ENCODE results near the gene CCNC. TPM values are rescaled to one million over a fixed set of nuclear protein-coding genes. Genes with fewer than 3 reads are reported as not detected.

The CCNC gene
- total and polyA plus RNA-seq, 2 of the 13 experiments (the other 11 are each of a cell fraction or from before 2014, with no cell fraction given) = 69.6 to 141 TPM

DNA sequence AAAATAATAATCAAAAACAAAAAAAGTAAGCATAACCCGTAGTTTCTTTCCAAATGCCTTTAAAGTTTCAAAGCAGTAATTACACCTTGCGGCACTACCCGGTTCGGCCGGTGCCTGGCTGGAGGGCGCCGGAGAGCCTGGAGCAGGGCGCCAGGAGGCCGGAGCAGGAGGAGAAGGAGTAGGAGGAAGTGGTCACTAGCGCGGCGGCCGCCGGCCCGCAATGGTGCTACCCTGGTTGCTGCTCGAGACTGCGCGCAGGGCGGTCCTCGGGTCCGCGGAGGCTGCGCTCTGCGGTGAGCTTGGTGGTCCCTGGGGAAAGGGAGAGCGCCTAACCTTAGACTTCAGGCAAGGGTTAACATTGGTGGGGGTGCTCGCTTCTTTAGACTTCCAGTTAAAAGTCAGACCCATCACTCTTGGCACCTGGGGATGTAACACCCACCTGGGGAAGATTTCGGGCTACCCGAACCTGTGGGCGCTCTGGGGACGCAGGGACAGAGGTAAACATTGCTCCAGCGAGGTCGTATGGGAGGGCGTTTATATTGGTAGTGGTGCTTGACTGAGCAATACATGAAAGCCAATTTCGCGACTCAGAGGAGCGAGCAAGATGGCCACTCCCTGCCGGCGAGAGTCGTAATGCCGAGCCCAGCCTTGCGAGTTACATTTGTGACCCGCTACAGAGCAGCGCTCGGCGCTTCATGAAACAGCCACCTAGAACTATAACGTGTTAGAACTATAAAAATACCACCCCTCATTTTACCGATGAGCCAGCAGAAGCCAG, 47.4 kb downstream of the CCNC start (continued):
- peak; percentile 15; the same call in 1 of the 2 replicates for TF ChIP-seq ARHGAP35 (CRISPR knock-in tag; IDR thresholded peaks at IDR 0.05; ENCODE audit: borderline replicate concordance)
- peak; percentile 84; the same call in 1 of the 2 replicates for TF ChIP-seq KDM5B (CRISPR knock-in tag; IDR thresholded peaks at IDR 0.05; ENCODE audit: borderline replicate concordance)
- 0 out of 2 replicates have a peak, but pooled peaks have one; percentile 68 for TF ChIP-seq AHR (CRISPR knock-in tag; IDR thresholded peaks at IDR 0.05)
- TF ChIP-seq, protein P1, sequence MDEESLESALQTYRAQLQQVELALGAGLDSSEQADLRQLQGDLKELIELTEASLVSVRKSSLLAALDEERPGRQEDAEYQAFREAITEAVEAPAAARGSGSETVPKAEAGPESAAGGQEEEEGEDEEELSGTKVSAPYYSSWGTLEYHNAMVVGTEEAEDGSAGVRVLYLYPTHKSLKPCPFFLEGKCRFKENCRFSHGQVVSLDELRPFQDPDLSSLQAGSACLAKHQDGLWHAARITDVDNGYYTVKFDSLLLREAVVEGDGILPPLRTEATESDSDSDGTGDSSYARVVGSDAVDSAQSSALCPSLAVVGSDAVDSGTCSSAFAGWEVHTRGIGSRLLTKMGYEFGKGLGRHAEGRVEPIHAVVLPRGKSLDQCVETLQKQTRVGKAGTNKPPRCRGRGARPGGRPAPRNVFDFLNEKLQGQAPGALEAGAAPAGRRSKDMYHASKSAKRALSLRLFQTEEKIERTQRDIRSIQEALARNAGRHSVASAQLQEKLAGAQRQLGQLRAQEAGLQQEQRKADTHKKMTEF (CRISPR knock-in tag; IDR thresholded peaks at IDR 0.05) = peak; percentile 83
- peak; percentile 68 for TF ChIP-seq CTCF (CRISPR knock-in tag; IDR thresholded peaks at IDR 0.05)
- TF ChIP-seq KMT2B (CRISPR knock-in tag; IDR thresholded peaks at IDR 0.05) = peak; percentile 80
- peak; percentile 72 for TF ChIP-seq ZFY (CRISPR knock-in tag; IDR thresholded peaks at IDR 0.05)
- peak; percentile 74 for TF ChIP-seq ZFX (CRISPR knock-in tag; IDR thresholded peaks at IDR 0.05; ENCODE audit: low read depth)
- TF ChIP-seq, protein P2, sequence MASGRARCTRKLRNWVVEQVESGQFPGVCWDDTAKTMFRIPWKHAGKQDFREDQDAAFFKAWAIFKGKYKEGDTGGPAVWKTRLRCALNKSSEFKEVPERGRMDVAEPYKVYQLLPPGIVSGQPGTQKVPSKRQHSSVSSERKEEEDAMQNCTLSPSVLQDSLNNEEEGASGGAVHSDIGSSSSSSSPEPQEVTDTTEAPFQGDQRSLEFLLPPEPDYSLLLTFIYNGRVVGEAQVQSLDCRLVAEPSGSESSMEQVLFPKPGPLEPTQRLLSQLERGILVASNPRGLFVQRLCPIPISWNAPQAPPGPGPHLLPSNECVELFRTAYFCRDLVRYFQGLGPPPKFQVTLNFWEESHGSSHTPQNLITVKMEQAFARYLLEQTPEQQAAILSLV (CRISPR knock-in tag; IDR thresholded peaks at IDR 0.05; ENCODE audit: borderline replicate concordance) = 0 out of 2 replicates have a peak, but pooled peaks have one; percentile 55
- peak; percentile 87 for TF ChIP-seq YY1 (IDR thresholded peaks at IDR 0.05; ENCODE audit: insufficient read depth, insufficient replicate concordance, low read depth, low read length)
- TF ChIP-seq HDAC1 (CRISPR knock-in tag; IDR thresholded peaks at IDR 0.05) = peak; percentile 63; the same call in 1 of the 2 replicates
- TF ChIP-seq TEAD3 (CRISPR knock-in tag; optimal IDR thresholded peaks at IDR 0.05; ENCODE audit: borderline replicate concordance) = peak; percentile 41
- TF ChIP-seq SOX13 (IDR thresholded peaks at IDR 0.05) = no peak
- TF ChIP-seq SOX13 (CRISPR knock-in tag; conservative IDR thresholded peaks at IDR 0.05 in 1 of 2, IDR thresholded peaks at IDR 0.05 in 1 of 2) = no peak; a peak in 1 of 4 replicates
- no peak for TF ChIP-seq HNRNPL (IDR thresholded peaks at IDR 0.05; ENCODE audit: low read depth, low read length)
- TF ChIP-seq NBN (conservative IDR thresholded peaks at IDR 0.05) = no peak
- TF ChIP-seq SIN3B (IDR thresholded peaks at IDR 0.05; ENCODE audit: low read length) = no peak
- no peak for TF ChIP-seq ZNF614 (CRISPR knock-in tag; IDR thresholded peaks at IDR 0.05; ENCODE audit: borderline replicate concordance)
- no peak for TF ChIP-seq CERS6 (CRISPR knock-in tag; IDR thresholded peaks at IDR 0.05)
- peak; percentile 18; the same call in 1 of the 2 replicates for TF ChIP-seq HMG20A (CRISPR knock-in tag; IDR thresholded peaks at IDR 0.05; ENCODE audit: borderline replicate concordance)
- TF ChIP-seq ZNF770 (CRISPR knock-in tag; IDR thresholded peaks at IDR 0.05) = peak; percentile 80
- TF ChIP-seq ZNF777 (CRISPR knock-in tag; IDR thresholded peaks at IDR 0.05) = 0 out of 2 replicates have a peak, but pooled peaks have one; percentile 29
- TF ChIP-seq CC2D1A (CRISPR knock-in tag; IDR thresholded peaks at IDR 0.05) = no peak
